ENCODE measurements around the gene ADIPOR1.
"Not testable (repeated sequence)": the region's sequence is repeated elsewhere in the genome, so short reads cannot be mapped to it uniquely, and the experiment has no call there.

The ADIPOR1 gene

GRCh38 chr1:202968351-202968750 is 10.2 kb upstream of the ADIPOR1 start:
- DNase-seq = no peak

- DNase-seq = peak; percentile 57
Measured at GRCh38 chr1:202967684-202968281, 9.7 kb upstream of the ADIPOR1 start.

- DNase-seq = no peak
Measured at GRCh38 chr1:202966006-202966898, 8.1 kb upstream of the ADIPOR1 start.

GRCh38 chr1:202965422-202965821 is 7.3 kb upstream of the ADIPOR1 start:
- DNase-seq = no peak

GRCh38 chr1:202964791-202965410 is 6.8 kb upstream of the ADIPOR1 start:
- DNase-seq = no peak

- DNase-seq = no peak
Measured at GRCh38 chr1:202961220-202961880, 3.2 kb upstream of the ADIPOR1 start.

GRCh38 chr1:202959276-202959620 is 1.1 kb upstream of the ADIPOR1 start:
- peak; percentile 39 for DNase-seq

GRCh38 chr1:202958544-202959275 is 598 bp upstream of the ADIPOR1 start:
- DNase-seq = peak; percentile 73

GRCh38 chr1:202956969-202957368 is 1.1 kb downstream of the ADIPOR1 start:
- no peak for DNase-seq

GRCh38 chr1:202954057-202954745 is 3.9 kb downstream of the ADIPOR1 start:
- DNase-seq = no peak

- DNase-seq = peak; percentile 36
Measured at GRCh38 chr1:202953392-202953791, 4.7 kb downstream of the ADIPOR1 start.

- peak; percentile 36 for DNase-seq
Measured at GRCh38 chr1:202952818-202953217, 5.3 kb downstream of the ADIPOR1 start.

- no peak for DNase-seq
Measured at GRCh38 chr1:202952099-202952498, 6.0 kb downstream of the ADIPOR1 start.

- no peak for DNase-seq
Measured at GRCh38 chr1:202951437-202951836, 6.7 kb downstream of the ADIPOR1 start.

- DNase-seq = no peak
Measured at GRCh38 chr1:202945483-202945882, 12.6 kb downstream of the ADIPOR1 start.

GRCh38 chr1:202944438-202944921 is 13.6 kb downstream of the ADIPOR1 start:
- DNase-seq = peak; percentile 99

GRCh38 chr1:202942426-202942825 is 15.7 kb downstream of the ADIPOR1 start:
- no peak for DNase-seq

GRCh38 chr1:202941372-202941771 is 16.7 kb downstream of the ADIPOR1 start:
- DNase-seq = no peak

GRCh38 chr1:202940561-202940960 is 17.6 kb downstream of the ADIPOR1 start:
- DNase-seq = no peak

- DNase-seq = peak; percentile 32
Measured at GRCh38 chr1:202938287-202938925, 19.7 kb downstream of the ADIPOR1 start.

GRCh38 chr1:202936409-202936808 is 21.7 kb downstream of the ADIPOR1 start:
- DNase-seq = not testable (repeated sequence)

All from hematopoietic multipotent progenitor cell treated with erythropoietin and hydrocortisone succinate and interleukin-3 and kit ligand, for 8 days (in vitro differentiated cells).